HG02678 (cell line): ENCODE data around the gene ZAR1L.
A peak's percentile ranks its signal among the peaks of the same experiment; 100 is the strongest.

Source experiments
- ATAC-seq: cut with Tn5 transposase; IDR thresholded peaks from one replicate; pipeline ENCODE4 v1.9.1; 2021; ENCODE audit warnings: mild to moderate bottlenecking, moderate library complexity; ENCODE audit not compliant: unreplicated experiment

ZAR1L gene

DNA sequence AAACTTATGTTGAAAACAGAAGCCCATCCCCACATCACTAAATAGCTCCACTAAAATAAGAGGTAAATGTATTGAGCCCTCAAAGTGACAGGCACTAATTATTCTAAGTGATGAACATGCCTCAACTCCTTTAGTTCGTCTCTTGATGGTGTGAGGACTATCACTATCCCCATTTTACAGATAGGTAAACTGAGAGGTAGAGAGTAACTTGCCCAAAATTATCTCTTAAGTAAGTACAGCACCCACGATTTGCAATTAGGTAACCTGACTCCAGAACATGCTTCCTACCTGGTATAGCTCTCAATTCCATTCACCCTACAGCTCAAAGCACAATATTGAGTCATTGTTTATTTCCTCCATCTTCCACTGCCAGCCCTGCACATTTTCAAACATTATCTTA is 12.7 kb downstream of the ZAR1L start:
- ATAC-seq: no peak

DNA sequence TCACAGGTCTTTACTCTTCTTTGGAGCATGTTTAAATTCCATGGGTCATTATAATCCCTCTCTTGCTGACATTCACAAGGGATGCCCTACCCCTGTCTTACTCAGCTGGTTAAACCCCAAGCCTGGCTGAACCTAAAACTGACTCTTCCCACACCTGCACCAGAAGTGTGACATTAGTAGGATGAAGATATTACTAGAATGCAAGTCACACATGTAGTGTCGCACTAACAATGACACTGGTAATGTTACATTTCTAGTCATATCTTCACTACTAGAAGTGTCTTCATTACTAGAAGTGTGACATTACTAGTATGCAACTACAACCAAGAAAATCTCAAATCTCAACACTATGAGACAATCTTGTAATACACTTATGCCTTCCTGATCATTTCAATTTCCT is 14.2 kb downstream of the ZAR1L start:
- ATAC-seq: no peak

DNA sequence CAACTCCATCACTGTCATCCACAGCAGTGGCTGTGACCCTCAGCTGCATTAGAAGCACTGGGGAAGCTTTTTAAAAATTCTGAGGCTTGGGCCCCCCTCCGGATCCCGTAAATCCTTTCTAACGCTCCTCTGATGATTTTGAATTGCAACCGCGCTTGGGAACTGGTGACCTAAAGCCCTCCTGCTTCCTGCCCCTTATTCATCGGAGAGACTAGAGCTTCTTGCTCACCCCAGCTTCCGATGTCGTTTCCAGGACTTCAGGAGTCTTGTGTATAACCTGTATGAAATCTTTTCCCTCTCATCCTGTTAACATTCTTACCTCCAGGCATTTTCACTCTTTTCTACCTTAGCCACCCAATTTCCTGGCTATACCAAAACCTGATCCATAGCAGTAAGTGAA is 14.8 kb downstream of the ZAR1L start:
- no peak for ATAC-seq

DNA sequence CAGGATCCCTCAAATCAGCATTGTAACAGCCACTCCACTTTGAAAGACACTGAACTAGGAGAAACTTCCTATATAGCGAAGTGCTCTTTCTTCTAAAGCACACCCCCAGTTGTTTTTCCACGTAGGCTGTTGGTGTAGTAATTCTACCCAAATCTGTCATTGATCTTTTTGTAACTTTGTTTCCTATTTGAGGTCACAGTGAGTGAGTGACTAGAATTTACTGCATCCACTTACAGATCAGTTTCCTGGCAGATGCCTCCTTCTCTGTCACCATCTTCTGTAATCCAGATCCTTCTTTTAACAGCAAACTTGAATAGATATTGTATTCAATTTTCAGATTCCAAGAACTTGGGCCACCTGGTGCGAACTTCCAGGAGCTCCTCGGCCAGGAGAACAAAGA is 15.3 kb downstream of the ZAR1L start:
- no peak for ATAC-seq

DNA sequence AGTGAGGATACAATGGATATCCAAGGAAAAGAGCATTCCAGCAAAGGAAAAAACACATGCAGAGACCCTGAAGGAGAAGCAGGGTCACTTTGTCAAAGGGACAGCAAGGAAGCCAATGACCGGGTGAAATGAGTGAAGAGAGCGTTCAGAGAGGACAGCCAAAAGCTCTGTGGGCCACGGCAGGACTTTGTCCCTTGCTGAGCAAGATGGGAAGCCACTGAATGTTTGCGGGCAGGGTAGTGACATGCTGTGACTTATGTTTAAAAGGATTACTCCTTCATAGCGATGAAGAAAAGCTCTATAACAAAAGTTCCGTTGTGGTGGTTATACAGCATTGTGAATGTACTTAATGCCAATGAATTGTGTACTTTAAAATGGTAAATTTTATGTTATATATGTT is 16.5 kb downstream of the ZAR1L start:
- no peak for ATAC-seq

DNA sequence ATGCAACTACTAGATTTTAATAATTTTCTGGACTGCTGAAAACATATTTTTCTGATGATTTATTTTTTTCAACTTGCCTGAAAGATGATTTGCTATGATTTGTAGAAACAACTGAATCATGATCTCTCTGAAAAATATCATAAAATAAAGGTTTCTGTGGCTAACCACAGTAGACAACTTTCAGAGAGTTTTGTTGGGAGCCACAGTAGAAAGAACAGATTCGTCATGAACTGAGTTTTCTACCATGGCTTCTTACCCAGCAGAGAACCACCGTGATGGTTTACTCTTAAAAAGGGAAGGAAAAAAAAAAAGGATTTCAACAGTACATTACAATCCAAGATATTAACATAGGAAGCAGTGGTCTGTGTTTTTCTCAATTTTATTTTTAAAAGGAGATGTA is 18.0 kb downstream of the ZAR1L start:
- no peak for ATAC-seq

DNA sequence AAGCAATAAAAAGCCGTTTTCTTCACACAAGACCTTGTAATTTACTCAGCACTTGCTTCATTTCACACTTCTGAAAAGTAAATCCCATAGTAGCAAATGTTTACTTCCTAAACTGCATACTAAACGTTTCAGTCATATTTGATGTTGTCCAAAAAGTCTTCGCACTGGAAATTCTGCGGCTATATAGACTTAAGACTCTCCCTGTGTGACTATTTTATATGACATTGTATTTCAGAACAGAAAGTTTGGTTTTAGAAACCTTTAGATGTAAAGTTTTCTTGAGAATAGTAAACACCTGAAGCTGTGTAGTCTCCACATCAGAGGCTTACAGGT is 29.6 kb downstream of the ZAR1L start:
- ATAC-seq: no peak

DNA sequence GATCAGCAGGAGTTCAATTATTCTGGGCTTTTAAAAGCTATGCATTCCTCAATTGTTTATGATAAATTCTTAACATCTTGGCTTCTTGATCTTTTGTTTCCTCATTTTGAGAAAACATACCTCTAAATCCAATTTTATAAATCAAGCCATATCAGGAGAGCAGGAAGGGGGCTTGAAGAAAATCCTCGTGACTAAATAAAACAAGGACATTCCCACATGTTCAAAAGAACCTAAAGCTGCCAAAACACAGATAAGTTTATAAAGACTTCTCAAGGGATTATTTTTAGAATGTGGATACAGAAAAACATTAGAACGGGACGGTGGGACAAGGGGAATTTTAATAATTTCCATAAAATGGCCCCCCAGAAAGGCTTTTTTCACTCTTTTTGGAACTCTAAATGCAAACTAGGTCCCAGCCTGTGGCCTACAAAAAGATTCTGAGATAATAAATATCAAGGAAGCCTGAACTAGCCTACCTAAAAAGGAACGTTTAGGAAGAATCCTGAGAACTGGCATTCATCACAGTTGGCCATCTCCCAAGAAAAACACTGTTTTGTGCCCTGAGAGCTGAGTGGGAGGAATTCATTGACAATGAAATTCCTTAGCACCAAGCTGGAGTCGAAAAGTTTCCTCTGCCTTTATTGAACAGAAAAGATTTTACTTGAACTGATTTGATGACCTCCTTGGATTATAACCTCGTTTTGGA is 30.1 kb downstream of the ZAR1L start:
- ATAC-seq: no peak

DNA sequence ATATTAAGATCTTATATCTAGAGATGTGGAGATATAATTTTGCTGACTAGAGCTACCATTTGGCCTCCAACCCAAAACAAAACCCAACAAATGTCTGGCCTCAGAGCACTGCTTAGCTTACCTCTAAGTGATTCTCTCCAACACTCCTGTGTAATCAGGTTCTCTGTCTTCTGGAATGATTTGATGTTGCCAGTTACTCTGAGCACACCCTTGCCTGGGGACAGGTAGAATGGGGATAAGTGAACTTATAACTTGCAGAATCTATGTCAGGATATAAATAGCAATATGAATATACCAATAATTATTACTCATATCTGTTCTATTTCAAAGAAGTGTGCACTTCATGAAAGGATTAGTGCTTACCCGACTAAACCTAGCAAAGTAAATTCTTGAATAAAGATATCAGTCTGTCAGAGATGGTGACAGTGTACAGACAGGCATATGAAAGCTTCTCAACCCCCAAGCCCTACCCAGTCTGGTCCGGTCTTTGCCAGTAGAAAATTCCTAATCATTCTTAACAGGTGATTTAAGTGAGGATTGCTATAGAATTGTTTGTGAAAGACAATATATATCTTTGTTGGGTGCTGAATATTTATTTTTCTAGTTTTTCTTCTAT is 33.0 kb downstream of the ZAR1L start:
- ATAC-seq: no peak

DNA sequence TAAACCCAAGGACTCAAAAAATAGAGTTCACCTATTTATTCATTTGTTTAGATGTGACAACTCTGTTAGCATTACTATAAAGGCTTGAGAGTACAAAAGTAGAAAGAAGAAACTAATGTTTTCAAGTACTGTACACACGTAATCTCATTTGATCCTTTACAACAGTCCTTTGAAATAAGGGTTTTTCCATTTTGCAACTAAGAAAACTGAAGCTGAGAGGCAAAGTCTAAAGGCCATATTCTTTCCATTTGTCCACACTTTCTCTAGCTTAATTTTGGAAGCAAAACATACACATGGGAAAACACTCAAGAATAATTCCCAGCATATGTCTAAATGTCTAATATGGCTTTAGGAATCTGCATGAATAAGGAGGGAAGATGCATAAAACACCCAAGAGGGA is 34.1 kb downstream of the ZAR1L start:
- ATAC-seq: no peak

DNA sequence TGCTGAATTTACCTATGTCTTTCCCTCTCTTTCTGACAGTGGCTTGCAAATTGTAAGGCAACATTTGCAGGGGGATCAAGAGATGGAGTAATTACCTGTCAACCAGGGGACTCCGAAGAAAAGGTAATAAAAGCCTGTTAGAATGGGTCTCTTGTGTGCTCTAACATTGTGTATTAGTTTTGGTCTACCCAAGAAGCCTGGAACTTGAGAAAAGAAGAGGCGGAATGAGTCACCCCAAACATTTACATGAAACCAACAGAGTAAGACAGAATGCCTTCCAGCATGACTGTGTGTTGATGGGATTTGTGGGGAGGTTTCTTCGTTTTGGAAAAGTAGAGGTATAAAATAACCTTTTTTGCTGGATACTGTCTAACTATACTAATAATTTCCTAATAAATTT is 36.7 kb downstream of the ZAR1L start:
- ATAC-seq: no peak

DNA sequence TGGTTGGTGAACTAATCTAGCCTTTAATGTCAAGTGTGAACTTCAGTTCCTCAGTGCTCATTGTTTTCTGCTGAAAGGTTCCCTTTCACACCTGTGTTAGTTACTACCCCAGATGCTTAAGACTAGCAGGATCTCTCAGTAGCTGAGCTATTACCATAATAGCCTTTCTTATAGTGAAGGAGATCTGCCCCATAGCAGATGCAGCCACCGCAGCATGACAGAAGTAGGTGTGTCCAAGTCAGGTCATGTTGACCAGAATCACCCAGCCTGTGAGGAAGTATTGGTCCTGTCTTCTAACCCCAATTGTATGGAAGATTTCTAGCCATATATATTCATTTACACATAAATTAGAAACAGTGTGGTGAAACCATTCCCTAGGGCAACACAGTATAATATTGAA is 37.3 kb downstream of the ZAR1L start:
- no peak for ATAC-seq

DNA sequence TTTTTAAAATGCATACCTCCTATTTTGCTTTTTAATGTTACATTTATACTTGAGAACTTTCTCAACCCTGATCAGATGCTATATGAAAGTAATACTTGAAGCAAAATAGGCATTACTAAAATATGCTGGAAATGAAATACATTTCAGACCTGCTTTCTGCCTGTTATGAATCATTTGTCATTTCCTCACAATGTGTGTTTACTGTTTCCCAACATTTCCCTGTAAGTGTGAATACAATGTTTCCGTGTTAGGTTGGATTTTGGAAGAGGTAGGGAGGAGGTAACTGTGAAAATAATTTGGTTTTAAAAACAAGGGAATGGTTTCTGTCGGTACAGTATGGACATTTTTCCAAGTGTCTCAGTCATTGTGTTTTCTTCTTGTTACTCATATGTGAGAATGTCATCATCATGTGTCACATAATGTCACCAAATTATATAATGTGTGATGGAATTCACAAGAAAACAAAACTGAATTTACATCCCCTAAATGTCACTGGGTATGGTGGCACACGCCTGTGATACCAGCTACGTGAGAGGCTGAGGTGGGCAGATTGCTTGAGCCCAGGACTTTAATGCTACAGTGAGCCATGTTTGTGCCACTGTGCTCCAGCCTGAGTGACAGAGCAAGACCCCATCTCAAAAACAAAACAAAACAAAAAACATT is 43.0 kb downstream of the ZAR1L start:
- ATAC-seq: no peak

DNA sequence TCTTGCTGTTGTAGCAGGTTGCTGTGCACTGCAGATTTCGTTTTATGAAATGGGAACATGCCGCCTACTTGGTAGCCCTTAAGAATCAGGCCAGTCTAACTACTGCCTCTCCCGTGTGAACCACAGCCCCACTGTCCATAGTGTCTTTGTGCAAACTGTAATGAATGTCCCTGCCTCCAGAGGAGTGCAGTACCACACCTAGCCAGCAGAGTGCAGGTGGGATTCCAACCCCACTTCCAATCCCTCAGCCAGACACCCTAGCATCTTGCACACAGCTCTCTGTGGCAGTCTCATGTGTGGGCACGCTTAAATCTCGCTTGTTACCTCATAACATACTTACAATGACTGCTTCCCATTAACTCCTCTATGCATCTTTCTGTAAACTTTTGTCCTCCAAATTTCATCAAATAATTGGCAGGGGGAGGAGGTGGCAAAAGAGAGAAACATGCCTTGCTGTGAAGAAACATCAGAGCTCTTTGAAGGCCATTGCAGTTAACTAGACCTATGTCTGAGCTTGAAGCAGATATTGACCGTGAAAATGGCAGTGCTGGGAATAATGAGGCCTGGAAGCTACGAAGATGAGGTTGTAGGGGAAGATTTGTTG is 47.2 kb downstream of the ZAR1L start:
- ATAC-seq: peak; percentile 94

DNA sequence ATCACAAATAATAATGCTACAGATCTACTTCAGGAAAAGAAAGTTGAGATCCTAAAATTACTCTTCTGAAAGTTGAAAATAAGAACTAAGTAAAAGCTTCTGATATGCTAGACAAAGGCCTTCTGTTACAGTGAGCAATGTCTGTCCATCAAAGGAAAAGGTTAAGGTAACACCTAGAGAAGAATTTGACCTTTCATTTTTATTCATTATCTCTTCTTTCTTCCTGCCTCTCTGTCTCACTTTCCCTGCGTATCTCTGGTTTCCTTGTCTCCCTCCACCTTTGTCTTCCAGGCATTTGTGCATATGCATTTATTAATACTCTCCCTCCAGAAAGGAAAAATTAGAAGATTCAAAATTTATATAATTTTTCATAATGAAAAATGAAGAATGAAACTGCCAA is 49.0 kb downstream of the ZAR1L start:
- ATAC-seq: no peak

DNA sequence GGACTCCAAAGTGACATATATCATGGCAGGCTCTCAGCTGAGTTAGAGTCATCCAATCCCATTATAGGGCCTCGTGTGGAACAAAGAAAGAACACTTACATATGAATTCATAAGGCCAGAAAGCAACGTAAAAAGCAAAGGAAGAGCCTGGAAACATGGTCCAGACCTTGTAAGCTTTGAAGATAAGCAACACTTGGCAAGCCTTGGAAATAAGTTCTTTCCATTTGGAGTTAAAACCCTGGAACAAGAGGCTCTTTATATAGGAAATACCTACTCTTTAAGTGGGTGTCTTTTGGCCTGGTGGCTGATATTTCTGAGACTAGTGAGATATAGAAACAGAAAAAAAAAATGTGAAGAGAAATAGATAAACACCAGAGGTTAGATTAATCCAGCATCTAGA is 49.4 kb downstream of the ZAR1L start:
- ATAC-seq: no peak

DNA sequence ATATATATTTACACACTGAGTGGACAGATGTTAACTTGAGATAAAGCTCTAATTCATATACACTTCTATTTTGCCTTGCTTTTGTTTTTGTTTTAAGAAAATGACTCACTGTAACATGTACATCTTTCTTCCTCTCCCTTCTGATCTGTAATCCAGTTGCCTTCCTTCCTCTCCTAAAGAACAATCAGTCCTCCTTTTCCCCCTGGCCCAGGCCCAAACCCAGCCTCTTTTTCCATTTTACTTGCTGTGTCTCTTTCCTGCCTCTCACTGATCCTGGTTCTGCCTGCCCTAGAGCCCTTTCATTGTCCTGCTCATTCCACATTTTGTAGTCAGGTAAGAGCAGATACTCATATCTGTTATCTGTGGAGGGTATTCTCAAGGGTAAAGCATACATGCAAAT is 50.8 kb downstream of the ZAR1L start:
- ATAC-seq: no peak

DNA sequence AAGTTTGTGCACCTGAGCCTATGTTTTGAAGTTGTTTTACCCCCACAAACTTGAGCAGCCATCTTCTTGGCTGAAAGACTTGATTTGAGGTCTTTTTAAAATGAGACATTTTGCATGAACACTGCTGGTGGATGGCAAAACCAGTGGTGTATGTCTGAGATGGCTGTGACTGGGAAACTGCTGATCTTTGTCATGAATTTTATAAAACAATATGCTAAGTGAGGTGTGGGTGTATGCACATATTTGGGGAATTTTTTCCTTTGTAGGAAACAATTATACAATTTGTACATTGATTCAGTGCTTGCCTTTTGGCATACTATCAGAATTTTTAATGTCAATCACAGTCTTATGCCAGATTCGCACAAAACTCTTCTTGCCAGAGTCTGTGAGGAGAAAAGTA is 52.5 kb downstream of the ZAR1L start:
- no peak for ATAC-seq

DNA sequence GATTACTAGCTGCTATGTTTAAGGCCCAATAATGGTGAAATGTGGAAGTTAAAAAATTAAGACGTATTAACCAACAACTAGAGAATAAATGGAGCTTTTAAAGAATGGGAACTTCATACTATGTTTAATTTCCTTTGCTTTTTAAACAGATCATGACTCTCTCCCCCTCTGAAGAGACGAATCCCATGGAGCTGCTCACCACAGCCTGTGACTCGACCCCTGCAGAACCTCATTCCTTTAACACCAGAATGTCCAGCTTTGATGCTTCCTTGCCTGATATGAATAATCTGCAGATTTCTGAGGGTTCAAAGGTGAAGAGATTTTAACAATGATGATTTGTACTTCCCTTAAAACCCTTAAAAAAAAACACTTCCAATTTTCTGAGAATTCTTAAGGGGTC is 53.0 kb downstream of the ZAR1L start:
- no peak for ATAC-seq

DNA sequence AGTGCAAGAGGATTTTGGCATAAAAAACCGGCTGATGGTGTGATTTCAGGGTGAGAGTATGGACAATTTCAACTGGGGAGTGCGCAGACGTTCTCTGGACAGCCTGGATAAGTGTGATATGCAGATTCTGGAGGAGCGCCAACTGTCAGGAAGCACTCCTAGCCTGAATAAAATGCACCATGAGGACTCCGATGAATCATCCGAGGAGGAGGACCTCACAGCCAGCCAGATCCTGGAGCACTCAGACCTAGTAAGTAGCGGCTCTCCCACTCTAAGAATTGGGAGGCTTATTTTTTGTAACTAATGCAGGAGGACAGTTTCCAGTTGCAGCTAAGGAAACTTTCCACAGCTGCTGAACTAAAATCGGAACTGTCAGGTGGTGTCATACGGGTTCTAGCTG is 53.6 kb downstream of the ZAR1L start:
- no peak for ATAC-seq

DNA sequence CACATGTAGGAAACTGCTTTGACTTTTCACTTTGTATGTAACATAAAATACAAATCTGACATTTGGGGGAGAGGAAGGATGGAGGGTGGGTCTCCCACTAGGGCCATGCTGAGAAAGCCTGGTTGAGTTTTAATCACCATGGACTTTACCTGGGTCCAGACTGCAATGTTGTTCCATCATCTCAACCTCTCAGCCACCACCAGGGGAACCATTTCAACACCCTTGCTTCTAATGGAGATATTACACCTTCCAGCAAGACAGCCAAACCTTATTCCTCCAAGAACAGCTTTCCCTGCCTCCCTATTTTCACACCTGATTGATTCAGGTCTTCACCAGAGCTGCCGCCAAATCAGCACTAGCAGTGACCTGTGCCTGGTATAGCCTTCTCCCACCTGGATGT is 56.0 kb downstream of the ZAR1L start:
- no peak for ATAC-seq

DNA sequence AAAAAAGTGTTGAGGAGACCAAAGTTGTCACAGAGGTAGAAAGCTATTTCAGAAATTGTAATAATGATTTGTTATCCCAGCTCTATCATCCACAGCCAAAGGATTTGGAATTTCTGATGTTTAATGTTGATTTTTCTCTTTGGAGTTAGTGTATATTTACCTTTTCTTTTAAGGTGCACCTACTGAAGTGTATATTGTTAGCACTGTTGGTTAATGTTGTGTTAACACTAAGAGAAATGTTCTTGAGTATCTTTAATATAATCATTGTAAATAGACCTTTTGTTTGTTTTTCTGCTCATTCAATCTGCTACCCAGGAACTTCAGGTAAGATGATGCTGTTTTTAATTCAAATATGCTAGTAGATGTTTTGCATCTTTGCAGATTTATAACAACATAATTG is 57.5 kb downstream of the ZAR1L start:
- ATAC-seq: no peak
